DOHH2 (cell line): Measurements from ENCODE around the gene DUSP23.

Experiments used
- H3F3A ChIP-seq: fragments of 200-600 bp; sonication (generic), shearing (Covaris generic); 2 replicates; pipeline ENCODE4 v1.6.0; 2016; ENCODE audit warnings: antibody characterized with exemption, mild to moderate bottlenecking; ENCODE audit not compliant: control insufficient read depth, insufficient read depth
- H3K27ac ChIP-seq: fragments of 200-600 bp; sonication (generic); 2 replicates; pipeline ENCODE4 v1.5.1; 2014; ENCODE audit warnings: low read depth, mild to moderate bottlenecking, low read length, moderate library complexity
- H3K27me3 ChIP-seq: fragments of 200-600 bp; sonication (generic); 2 replicates; pipeline ENCODE4 v1.6.1; 2014; ENCODE audit warnings: mild to moderate bottlenecking, low read length, mixed read lengths; ENCODE audit not compliant: control insufficient read depth
- H3K36me3 ChIP-seq: fragments of 200-600 bp; sonication (generic); 2 replicates; pipeline ENCODE4 v1.6.1; 2014; ENCODE audit warnings: mild to moderate bottlenecking, low read length, moderate library complexity, mixed read lengths; ENCODE audit not compliant: control insufficient read depth
- H3K4me1 ChIP-seq: fragments of 200-600 bp; sonication (generic); 2 replicates; pipeline ENCODE4 v1.6.1; 2014; ENCODE audit warnings: mild to moderate bottlenecking, low read length, mixed read lengths; ENCODE audit not compliant: control insufficient read depth
- H3K4me2 ChIP-seq: fragments of 200-600 bp; sonication (generic); 2 replicates; pipeline ENCODE4 v1.6.0; 2014; ENCODE audit warnings: mild to moderate bottlenecking, low read length, moderate library complexity
- H3K4me3 ChIP-seq: fragments of 200-600 bp; sonication (generic); 2 replicates; pipeline ENCODE4 v1.5.1; 2014; ENCODE audit warnings: mild to moderate bottlenecking, low read length, mixed read lengths
- H3K79me2 ChIP-seq: fragments of 200-600 bp; sonication (generic); 2 replicates; pipeline ENCODE4 v1.6.1; 2014; ENCODE audit warnings: mild to moderate bottlenecking, low read length, mixed read lengths; ENCODE audit not compliant: control insufficient read depth
- H3K9me2 ChIP-seq: fragments of 200-600 bp; sonication (generic); replicated peaks from 2 replicates; pipeline ENCODE4 v1.6.1; 2014; ENCODE audit warnings: mild to moderate bottlenecking, low read length, mixed read lengths; ENCODE audit not compliant: control insufficient read depth
- H3K9me3 ChIP-seq: fragments of 200-600 bp; sonication (generic); 2 replicates; pipeline ENCODE4 v1.6.1; 2014; ENCODE audit warnings: antibody characterized with exemption, low read length, mixed read lengths; ENCODE audit not compliant: control insufficient read depth, insufficient read depth
- H4K20me1 ChIP-seq: fragments of 200-600 bp; sonication (generic); 2 replicates; pipeline ENCODE4 v1.6.0; 2014; ENCODE audit warnings: low read depth, mild to moderate bottlenecking, antibody characterized with exemption, low read length, moderate library complexity; ENCODE audit not compliant: control insufficient read depth, insufficient read depth
- EZH2phosphoT487 ChIP-seq: fragments of 200-600 bp; sonication (generic); IDR thresholded peaks from 2 replicates; pipeline ENCODE4 v1.6.1; 2017; ENCODE audit warnings: borderline replicate concordance, mild to moderate bottlenecking, antibody characterized with exemption, low read length, moderate library complexity, mixed read lengths
- TF ChIP-seq, protein P1 (sequence below): fragments of 200-600 bp; sonication (generic); IDR thresholded peaks from one replicate; pipeline ENCODE4 v1.5.1; 2014; ENCODE audit warnings: antibody characterized with exemption, mild to moderate bottlenecking, low read depth, low read length; ENCODE audit not compliant: poor library complexity, severe bottlenecking

The DUSP23 gene

DNA sequence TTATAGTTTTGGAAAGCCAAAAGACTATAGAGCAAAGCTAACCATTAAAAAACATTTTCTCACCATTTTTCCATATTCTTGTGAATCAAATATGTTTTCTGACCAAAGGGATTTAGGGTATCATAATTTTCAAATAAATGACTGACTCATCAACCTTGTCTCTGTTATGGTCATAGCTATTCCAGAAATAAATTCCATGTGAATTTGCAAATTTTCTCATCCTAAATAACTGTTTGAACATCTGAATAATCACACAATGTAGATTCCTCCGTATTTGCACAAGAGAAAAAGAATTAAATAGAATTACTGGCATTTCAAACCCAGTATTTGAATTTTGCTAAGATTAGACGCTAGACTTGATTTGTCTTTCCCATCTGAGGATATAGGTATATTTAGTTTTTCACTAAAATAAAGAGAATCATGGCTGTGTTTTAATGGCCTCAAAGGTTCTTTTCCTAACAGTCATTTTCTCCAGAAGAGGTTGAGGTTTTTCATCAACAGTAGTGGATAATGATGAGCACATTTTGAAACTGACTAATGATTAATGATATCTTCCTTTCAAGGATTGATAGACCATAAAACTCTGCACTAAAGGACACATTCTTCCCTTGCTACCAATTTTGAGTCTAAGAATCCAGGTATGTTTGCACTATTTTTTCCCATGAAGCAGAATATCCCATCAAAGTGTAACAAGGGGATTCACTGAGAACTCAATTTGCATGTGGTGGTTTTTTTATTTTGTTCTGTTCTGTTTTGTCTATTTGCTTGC is 9.5 kb upstream of the DUSP23 start:
- no peaks in the 10 kb centered on the region for H3K9me2 ChIP-seq
- H4K20me1 ChIP-seq: no peaks in the 10 kb centered on the region
- TF ChIP-seq, protein P1, sequence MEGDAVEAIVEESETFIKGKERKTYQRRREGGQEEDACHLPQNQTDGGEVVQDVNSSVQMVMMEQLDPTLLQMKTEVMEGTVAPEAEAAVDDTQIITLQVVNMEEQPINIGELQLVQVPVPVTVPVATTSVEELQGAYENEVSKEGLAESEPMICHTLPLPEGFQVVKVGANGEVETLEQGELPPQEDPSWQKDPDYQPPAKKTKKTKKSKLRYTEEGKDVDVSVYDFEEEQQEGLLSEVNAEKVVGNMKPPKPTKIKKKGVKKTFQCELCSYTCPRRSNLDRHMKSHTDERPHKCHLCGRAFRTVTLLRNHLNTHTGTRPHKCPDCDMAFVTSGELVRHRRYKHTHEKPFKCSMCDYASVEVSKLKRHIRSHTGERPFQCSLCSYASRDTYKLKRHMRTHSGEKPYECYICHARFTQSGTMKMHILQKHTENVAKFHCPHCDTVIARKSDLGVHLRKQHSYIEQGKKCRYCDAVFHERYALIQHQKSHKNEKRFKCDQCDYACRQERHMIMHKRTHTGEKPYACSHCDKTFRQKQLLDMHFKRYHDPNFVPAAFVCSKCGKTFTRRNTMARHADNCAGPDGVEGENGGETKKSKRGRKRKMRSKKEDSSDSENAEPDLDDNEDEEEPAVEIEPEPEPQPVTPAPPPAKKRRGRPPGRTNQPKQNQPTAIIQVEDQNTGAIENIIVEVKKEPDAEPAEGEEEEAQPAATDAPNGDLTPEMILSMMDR: no peak
- no peak for TF ChIP-seq EZH2phosphoT487
- H3K27ac ChIP-seq: no peak overlapping the region
- no peaks in the 10 kb centered on the region for H3F3A ChIP-seq
- no peak overlapping the region for H3K4me2 ChIP-seq
- peaks cover 6% of the 10 kb centered on the region; the same call in 1 of the 2 replicates for H3K27me3 ChIP-seq
- no peaks in the 10 kb centered on the region for H3K9me3 ChIP-seq
- no peaks in the 10 kb centered on the region for H3K79me2 ChIP-seq
- no peak overlapping the region for H3K4me3 ChIP-seq
- no peaks in the 10 kb centered on the region for H3K4me1 ChIP-seq
- no peaks in the 10 kb centered on the region for H3K36me3 ChIP-seq

DNA sequence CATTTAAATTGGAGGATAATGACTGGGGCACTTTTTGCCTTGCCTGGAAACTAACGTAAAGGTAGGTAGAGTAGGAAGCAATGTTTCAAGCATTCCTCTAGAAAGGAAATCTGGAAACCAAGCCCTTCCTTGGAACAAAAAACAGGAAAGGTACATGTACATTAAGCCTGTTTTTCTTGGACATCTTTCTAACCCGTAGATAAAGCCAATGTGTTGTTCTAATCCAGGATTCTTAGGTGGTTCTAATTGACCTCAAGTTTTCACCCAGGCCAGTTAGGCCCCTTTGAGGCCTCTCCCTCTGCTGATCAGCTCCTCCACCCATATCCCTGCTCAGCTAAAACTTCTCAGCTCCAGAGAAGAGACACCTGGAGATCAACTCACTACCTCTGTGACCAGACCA is 6.3 kb upstream of the DUSP23 start:
- TF ChIP-seq EZH2phosphoT487: no peak
- TF ChIP-seq, protein P1: no peak
- Histone ChIP-seq H3K27me3 (peaks cover 6% of the 10 kb centered on the region; the same call in 1 of the 2 replicates), H3K27ac (no peak overlapping the region)

DNA sequence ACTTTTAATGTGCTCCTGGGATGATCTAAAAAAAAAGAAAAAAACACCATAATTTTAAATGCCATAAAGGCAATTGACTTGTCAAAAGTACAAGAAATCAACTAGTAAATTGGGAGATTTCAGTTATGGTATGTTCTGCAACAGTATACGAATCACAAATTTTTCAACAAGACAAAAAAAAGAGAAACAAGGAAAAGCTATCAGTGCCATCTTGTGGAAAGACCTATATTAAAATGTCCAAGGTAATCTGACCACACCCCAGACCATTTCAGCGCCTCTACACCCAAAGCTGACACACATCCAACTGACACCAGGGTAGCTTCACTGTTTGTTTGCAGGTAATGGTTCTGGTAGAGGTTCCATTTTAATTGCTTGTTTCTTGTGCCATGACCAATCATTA is 5.0 kb upstream of the DUSP23 start:
- Histone ChIP-seq H3K9me2 (no peaks in the 10 kb centered on the region), H3K4me3 (no peak overlapping the region), H4K20me1 (no peaks in the 10 kb centered on the region), H3F3A (no peaks in the 10 kb centered on the region), H3K9me3 (no peaks in the 10 kb centered on the region), H3K27me3 (peaks cover 6% of the 10 kb centered on the region; the same call in 1 of the 2 replicates), H3K36me3 (no peaks in the 10 kb centered on the region), H3K4me2 (no peak overlapping the region), H3K4me1 (no peaks in the 10 kb centered on the region), H3K79me2 (no peaks in the 10 kb centered on the region), H3K27ac (no peak overlapping the region)
- no peak for TF ChIP-seq EZH2phosphoT487
- TF ChIP-seq, protein P1: no peak

More for the DNA sequence above, 6.3 kb upstream of the DUSP23 start:
- no peaks in the 10 kb centered on the region for H3F3A ChIP-seq
- H3K4me1 ChIP-seq: no peaks in the 10 kb centered on the region
- H3K9me2 ChIP-seq: no peaks in the 10 kb centered on the region
- no peaks in the 10 kb centered on the region for H3K9me3 ChIP-seq
- H3K4me2 ChIP-seq: no peak overlapping the region
- no peak overlapping the region for H3K4me3 ChIP-seq
- H4K20me1 ChIP-seq: no peaks in the 10 kb centered on the region
- no peaks in the 10 kb centered on the region for H3K79me2 ChIP-seq
- H3K36me3 ChIP-seq: no peaks in the 10 kb centered on the region
